Measurements from ENCODE around the gene TTBK2. TPM values are rescaled to one million over a fixed set of nuclear protein-coding genes. Genes with fewer than 3 reads are reported as not detected.

TTBK2 gene
- total and polyA plus RNA-seq, 10 of the 15 experiments (the other 5 are each of a cell fraction or from before 2014, with no cell fraction given), result 0.66 to 9.1 (median 3.7) TPM

GRCh38 chr15:42804739-42805138 lies 115.8 kb downstream of the TTBK2 start (continued):
- TF ChIP-seq NKRF (conservative IDR thresholded peaks at IDR 0.05) (no peak), JUNB (IDR thresholded peaks at IDR 0.05) (no peak), ATF7 (IDR thresholded peaks at IDR 0.05; ENCODE audit: low read depth) (no peak), BCL3 (IDR thresholded peaks at IDR 0.05; ENCODE audit: borderline replicate concordance, insufficient read depth, low read depth, low read length, poor library complexity, severe bottlenecking) (no peak), ZNF207 (IDR thresholded peaks at IDR 0.05; ENCODE audit: borderline replicate concordance) (no peak), STAT1 (conservative IDR thresholded peaks at IDR 0.05) (no peak), SIX5 (IDR thresholded peaks at IDR 0.05; ENCODE audit: low read depth, low read length, severe bottlenecking) (no peak), RB1 (IDR thresholded peaks at IDR 0.05; ENCODE audit: borderline replicate concordance) (no peak), NFIC (IDR thresholded peaks at IDR 0.05; ENCODE audit: low read depth, low read length) (no peak)

- CTCF ChIA-PET, result interaction anchor here (1.2 kb wide), 1 partner anchor 186 kb away, joined by 3 read pairs; no protein-coding TSS in a partner anchor
- Histone ChIP-seq H3K9ac (ENCODE audit: control insufficient read depth, insufficient read depth, low read length) (no peak overlapping the region), H2AFZ (ENCODE audit: control insufficient read depth, low read depth, low read length) (no peak overlapping the region), H4K20me1 (ENCODE audit: control insufficient read depth, insufficient read depth) (no peaks in the 10 kb centered on the region), H3K4me3 (no peak overlapping the region), H3K9me3 (replicated peaks; ENCODE audit: control insufficient read depth, insufficient read depth, low read length) (no peaks in the 10 kb centered on the region), H3K36me3 (ENCODE audit: control insufficient read depth in 2 of 2, insufficient read depth in 2 of 2, low read length in 1 of 2) (no peaks in the 10 kb centered on the region; a peak in 1 of 4 replicates), H3K27me3 (replicated peaks in 1 of 2; ENCODE audit: control insufficient read depth in 2 of 2, insufficient read depth in 2 of 2, low read length in 1 of 2) (no peaks in the 10 kb centered on the region), H3K4me2 (ENCODE audit: control insufficient read depth, insufficient read depth) (no peak overlapping the region), H3K4me1 (ENCODE audit: control insufficient read depth, insufficient read depth, low read length) (no peaks in the 10 kb centered on the region), H3K27ac (ENCODE audit: control insufficient read depth, insufficient read depth) (no peak overlapping the region), H3K79me2 (ENCODE audit: control insufficient read depth, insufficient read depth, low read length) (no peaks in the 10 kb centered on the region)
- no peak for DNase-seq (ENCODE audit: low read depth, low spot score)
- RAD21 ChIA-PET (ENCODE audit: unreplicated experiment), result no interaction called here
- WGBS (ENCODE audit: insufficient coverage, insufficient replicate concordance, low lambda C conversion rate, missing lambda C conversion rate), result 100% methylated on average over 4 of the region's 4 CpGs
- no TSS peak for BruUV-seq (replicated peaks)
- SMC1A ChIA-PET (ENCODE audit: uncharacterized antibody, unreplicated experiment), result no interaction called here
- intact Hi-C loops (cut with micrococcal nuclease; ENCODE audit: unreplicated experiment) (no loop called here), in situ Hi-C loops (cut with MboI) (no loop called here)
- ATAC-seq, result no peak
- FAIRE-seq, result no peak
- TF ChIP-seq TCF7 (IDR thresholded peaks at IDR 0.05; ENCODE audit: borderline replicate concordance) (no peak), SPI1 (IDR thresholded peaks at IDR 0.05; ENCODE audit: borderline replicate concordance, insufficient read depth, low read depth, low read length) (no peak), RFX5 (IDR thresholded peaks at IDR 0.05; ENCODE audit: low read depth, low read length) (no peak), ZNF622 (IDR thresholded peaks at IDR 0.05) (no peak), PML (IDR thresholded peaks at IDR 0.05; ENCODE audit: low read length) (no peak), MEF2A (IDR thresholded peaks at IDR 0.05; ENCODE audit: insufficient read depth, low read depth, low read length) (no peak)
- POLR2A ChIA-PET, result interaction anchor here (0.7 kb wide), 1 partner anchor 1406 kb away, joined by 4 read pairs; no protein-coding TSS in a partner anchor
Measured at GRCh38 chr15:42803436-42803835, 117.1 kb downstream of the TTBK2 start.
